Smooth muscle cell (in vitro differentiated cells): ENCODE measurements around the gene DOK1. TPM values are rescaled to one million over a fixed set of nuclear protein-coding genes. Genes with fewer than 3 reads are reported as not detected.

Experiments
- DNase-seq: peaks from one replicate; lab custom pipeline; 2025; ENCODE audit not compliant: unreplicated experiment; lab: John Stamatoyannopoulos, UW
- H2AFZ ChIP-seq: fragments of 200-600 bp; sonication (generic); 2 replicates; pipeline ENCODE4 v1.6.0; 2016; ENCODE audit warnings: antibody characterized with exemption, low read depth, mild to moderate bottlenecking
- H3F3A ChIP-seq: fragments of 200-600 bp; sonication (generic); 2 replicates; pipeline ENCODE4 v1.6.0; 2017; ENCODE audit warnings: antibody characterized with exemption, low read depth
- H3K27ac ChIP-seq: fragments of 200-600 bp; sonication (generic); 2 replicates; pipeline ENCODE4 v1.5.1; 2016; ENCODE audit warnings: low read depth, mild to moderate bottlenecking
- H3K27me3 ChIP-seq: fragments of 200-600 bp; sonication (generic); 2 replicates; pipeline ENCODE4 v1.6.1; 2016; ENCODE audit warnings: low read depth, mild to moderate bottlenecking
- H3K36me3 ChIP-seq: fragments of 200-600 bp; sonication (generic); 2 replicates; pipeline ENCODE4 v1.5.1; 2016; ENCODE audit warnings: low read depth
- H3K4me1 ChIP-seq: fragments of 200-600 bp; sonication (generic); 2 replicates; pipeline ENCODE4 v1.5.1; 2016; ENCODE audit warnings: low read depth
- H3K4me2 ChIP-seq: fragments of 200-600 bp; sonication (generic); 2 replicates; pipeline ENCODE4 v1.6.0; 2016; ENCODE audit warnings: mild to moderate bottlenecking
- H3K4me3 ChIP-seq: fragments of 200-600 bp; sonication (generic); 2 replicates; pipeline ENCODE4 v1.5.1; 2016; ENCODE audit warnings: mild to moderate bottlenecking
- H3K79me2 ChIP-seq: fragments of 200-600 bp; sonication (generic); 2 replicates; pipeline ENCODE4 v1.6.0; 2016; ENCODE audit warnings: low read depth, mild to moderate bottlenecking
- H3K9ac ChIP-seq: fragments of 200-600 bp; sonication (generic); 2 replicates; pipeline ENCODE4 v1.6.0; 2016; ENCODE audit warnings: low read depth
- H3K9me3 ChIP-seq: fragments of 200-600 bp; sonication (generic); replicated peaks from 2 replicates; pipeline ENCODE4 v1.5.1; 2016; ENCODE audit warnings: low read depth
- H4K20me1 ChIP-seq: fragments of 200-600 bp; sonication (generic); 2 replicates; pipeline ENCODE4 v1.6.0; 2016; ENCODE audit warnings: low read depth
- CTCF ChIP-seq: fragments of 200-600 bp; sonication (generic); IDR thresholded peaks from 2 replicates; pipeline ENCODE4 v1.5.1; 2017; ENCODE audit warnings: borderline replicate concordance, mild to moderate bottlenecking, antibody characterized with exemption; ENCODE audit not compliant: insufficient read depth, poor library complexity, severe bottlenecking
- WGBS: methylation state at CpG from one replicate; pipeline ENCODE4 v1.1.7; 2016; ENCODE audit warnings: low lambda C conversion rate; 5-methylcytosine and 5-hydroxymethylcytosine counted together
- polyA plus RNA-seq: library from polyadenylated mRNA; unstranded; fragments of >200 nt; fragmentation: Nextera tagmentation; extraction: Ambion mirVana; gene quantifications from 2 replicates; pipeline ENCODE4 v1.2.1, GENCODE V29; 2016
- total RNA-seq: library from RNA; depleted of rRNA; stranded (reverse); fragments of >200 nt; gene quantifications from 2 replicates; pipeline ENCODE4 v1.2.3, GENCODE V29; 2014

DOK1 gene
- total and polyA plus RNA-seq, 2 experiments from 2014 or later = 11.7 to 41.3 TPM

- no peak overlapping the region for H3K9ac ChIP-seq
- peaks cover 10% of the 10 kb centered on the region for H3K4me1 ChIP-seq
- WGBS = 98% methylated on average over 6 of the region's 6 CpGs
- H3K9me3 ChIP-seq = no peaks in the 10 kb centered on the region
- no peaks in the 10 kb centered on the region for H3K27me3 ChIP-seq
- H2AFZ ChIP-seq = no peak overlapping the region
- H3K4me3 ChIP-seq = no peak overlapping the region
- H4K20me1 ChIP-seq = peaks cover 11% of the 10 kb centered on the region
- no peak for DNase-seq
- peaks cover 9% of the 10 kb centered on the region for H3F3A ChIP-seq
- H3K36me3 ChIP-seq = no peaks in the 10 kb centered on the region
- H3K79me2 ChIP-seq = peaks cover 30% of the 10 kb centered on the region
- no peak overlapping the region for H3K27ac ChIP-seq
- TF ChIP-seq CTCF = no peak
- no peak overlapping the region for H3K4me2 ChIP-seq
Measured at GRCh38 chr2:74556831-74557370, 2.4 kb downstream of the DOK1 start.

- Histone ChIP-seq H3F3A (peaks cover 5% of the 10 kb centered on the region), H3K4me2 (no peak overlapping the region), H3K4me3 (no peak overlapping the region), H3K36me3 (no peaks in the 10 kb centered on the region), H3K27ac (no peak overlapping the region), H3K9ac (no peak overlapping the region), H3K4me1 (peaks cover 6% of the 10 kb centered on the region), H3K27me3 (no peaks in the 10 kb centered on the region), H4K20me1 (peaks cover 5% of the 10 kb centered on the region), H2AFZ (no peak overlapping the region), H3K79me2 (peaks cover 13% of the 10 kb centered on the region), H3K9me3 (no peaks in the 10 kb centered on the region)
- WGBS = 86% methylated on average over 7 of the region's 7 CpGs
- DNase-seq = no peak
- no peak for TF ChIP-seq CTCF
Measured at GRCh38 chr2:74558284-74559230, 4.0 kb downstream of the DOK1 start.

GRCh38 chr2:74559912-74560311 lies 5.4 kb downstream of the DOK1 start:
- peaks cover 5% of the 10 kb centered on the region for H3F3A ChIP-seq
- peaks cover 9% of the 10 kb centered on the region for H3K79me2 ChIP-seq
- H3K4me2 ChIP-seq = no peak overlapping the region

More at GRCh38 chr2:74559912-74560311, 5.4 kb downstream of the DOK1 start:
- DNase-seq = no peak
- WGBS = 33% methylated on average over 1 of the region's 5 CpGs
- Histone ChIP-seq H3K27ac (no peak overlapping the region), H3K9me3 (no peaks in the 10 kb centered on the region), H3K27me3 (no peaks in the 10 kb centered on the region), H3K9ac (no peak overlapping the region), H3K4me3 (no peak overlapping the region), H3K4me1 (peaks cover 6% of the 10 kb centered on the region), H3K36me3 (no peaks in the 10 kb centered on the region), H2AFZ (no peak overlapping the region), H4K20me1 (peaks cover 5% of the 10 kb centered on the region)
- TF ChIP-seq CTCF = no peak
